Measurements from ENCODE around the gene GOLIM4.

GOLIM4 gene

DNA sequence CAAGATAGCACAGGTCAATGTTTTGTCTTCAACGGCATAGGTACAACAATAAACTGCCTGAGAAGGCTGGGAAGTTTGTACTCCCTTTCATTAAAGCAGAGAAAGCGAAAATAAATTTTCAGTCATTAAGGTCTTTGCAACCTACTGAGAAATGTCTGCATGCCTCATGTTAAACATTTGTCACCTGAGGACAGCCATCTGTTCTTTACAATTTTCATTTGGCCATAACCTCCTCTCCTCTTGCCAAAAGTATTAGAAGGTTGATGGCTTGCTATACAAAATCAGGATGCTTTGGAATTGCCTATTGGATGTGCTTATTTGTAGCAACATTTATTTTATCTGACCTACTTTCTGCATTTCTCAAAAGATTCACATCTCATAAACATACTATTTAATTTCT is 122.7 kb downstream of the GOLIM4 start:
- Histone ChIP-seq H3K79me2 (no peaks in the 10 kb centered on the region), H3K9me3 (ENCODE audit: control insufficient read depth, low read length) (no peaks in the 10 kb centered on the region), H2AFZ (no peak overlapping the region), H3K4me2 (ENCODE audit: low read length) (no peak overlapping the region), H3K4me1 (no peaks in the 10 kb centered on the region), H3K9ac (no peak overlapping the region), H3K4me3 (ENCODE audit: low read depth, low read length) (no peak overlapping the region), H3K27me3 (ENCODE audit: control insufficient read depth, insufficient read depth, low read length) (no peaks in the 10 kb centered on the region), H3K27ac (no peak overlapping the region), H3K36me3 (ENCODE audit: control insufficient read depth, insufficient read depth, low read length) (no peaks in the 10 kb centered on the region)
- TF ChIP-seq, protein P1, sequence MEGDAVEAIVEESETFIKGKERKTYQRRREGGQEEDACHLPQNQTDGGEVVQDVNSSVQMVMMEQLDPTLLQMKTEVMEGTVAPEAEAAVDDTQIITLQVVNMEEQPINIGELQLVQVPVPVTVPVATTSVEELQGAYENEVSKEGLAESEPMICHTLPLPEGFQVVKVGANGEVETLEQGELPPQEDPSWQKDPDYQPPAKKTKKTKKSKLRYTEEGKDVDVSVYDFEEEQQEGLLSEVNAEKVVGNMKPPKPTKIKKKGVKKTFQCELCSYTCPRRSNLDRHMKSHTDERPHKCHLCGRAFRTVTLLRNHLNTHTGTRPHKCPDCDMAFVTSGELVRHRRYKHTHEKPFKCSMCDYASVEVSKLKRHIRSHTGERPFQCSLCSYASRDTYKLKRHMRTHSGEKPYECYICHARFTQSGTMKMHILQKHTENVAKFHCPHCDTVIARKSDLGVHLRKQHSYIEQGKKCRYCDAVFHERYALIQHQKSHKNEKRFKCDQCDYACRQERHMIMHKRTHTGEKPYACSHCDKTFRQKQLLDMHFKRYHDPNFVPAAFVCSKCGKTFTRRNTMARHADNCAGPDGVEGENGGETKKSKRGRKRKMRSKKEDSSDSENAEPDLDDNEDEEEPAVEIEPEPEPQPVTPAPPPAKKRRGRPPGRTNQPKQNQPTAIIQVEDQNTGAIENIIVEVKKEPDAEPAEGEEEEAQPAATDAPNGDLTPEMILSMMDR (IDR thresholded peaks at IDR 0.05): no peak

DNA sequence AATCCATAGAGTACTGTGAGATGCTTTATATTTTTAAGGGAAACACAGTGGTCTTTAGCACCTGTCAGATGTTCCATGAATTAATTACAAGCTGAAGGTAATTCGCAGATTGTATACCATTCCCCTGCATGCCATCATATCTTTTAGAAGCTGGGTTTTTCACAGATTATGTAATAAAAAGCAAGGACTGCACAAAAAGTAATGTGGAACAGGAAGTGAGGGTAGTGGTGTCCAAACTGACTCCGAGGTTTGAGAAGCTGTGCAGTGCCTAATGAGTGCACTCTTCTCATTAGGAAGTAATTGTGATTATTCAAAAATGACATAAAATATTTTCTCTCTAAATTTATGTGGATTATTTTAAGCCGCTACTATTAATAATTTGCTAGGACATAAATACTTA is 123.2 kb downstream of the GOLIM4 start:
- Histone ChIP-seq H3K9ac (no peak overlapping the region), H3K4me1 (no peaks in the 10 kb centered on the region), H3K27me3 (ENCODE audit: control insufficient read depth, insufficient read depth, low read length) (no peaks in the 10 kb centered on the region), H2AFZ (no peak overlapping the region), H3K9me3 (ENCODE audit: control insufficient read depth, low read length) (no peaks in the 10 kb centered on the region), H3K36me3 (ENCODE audit: control insufficient read depth, insufficient read depth, low read length) (no peaks in the 10 kb centered on the region), H3K27ac (no peak overlapping the region), H3K4me3 (ENCODE audit: low read depth, low read length) (no peak overlapping the region), H3K79me2 (no peaks in the 10 kb centered on the region), H3K4me2 (ENCODE audit: low read length) (no peak overlapping the region)
- TF ChIP-seq, protein P1 (IDR thresholded peaks at IDR 0.05): no peak

DNA sequence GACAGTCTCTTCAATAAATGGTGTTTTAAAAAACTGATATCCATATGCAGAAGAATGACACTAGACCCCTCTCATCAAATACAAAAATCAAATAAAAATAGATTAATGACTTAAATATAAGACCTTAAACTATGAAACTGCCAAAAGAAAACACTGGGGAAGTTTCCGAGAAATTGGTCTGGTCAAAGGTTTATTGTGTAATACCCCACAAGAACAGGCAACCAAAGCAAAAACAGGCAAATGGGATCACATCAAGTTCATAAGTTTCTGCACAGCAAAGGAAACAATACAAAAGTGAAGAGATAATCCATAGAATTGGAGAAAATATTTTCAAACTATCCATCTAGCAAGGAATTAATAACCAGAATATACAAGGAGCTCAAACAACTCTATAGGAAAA is 126.2 kb downstream of the GOLIM4 start:
- Histone ChIP-seq H3K4me2 (ENCODE audit: low read length) (no peak overlapping the region), H3K4me3 (ENCODE audit: low read depth, low read length) (no peak overlapping the region), H3K27me3 (ENCODE audit: control insufficient read depth, insufficient read depth, low read length) (no peaks in the 10 kb centered on the region), H2AFZ (no peak overlapping the region), H3K36me3 (ENCODE audit: control insufficient read depth, insufficient read depth, low read length) (no peaks in the 10 kb centered on the region), H3K9ac (no peak overlapping the region), H3K27ac (no peak overlapping the region), H3K79me2 (no peaks in the 10 kb centered on the region), H3K4me1 (no peaks in the 10 kb centered on the region), H3K9me3 (ENCODE audit: control insufficient read depth, low read length) (no peaks in the 10 kb centered on the region)
- TF ChIP-seq, protein P1 (IDR thresholded peaks at IDR 0.05): no peak

DNA sequence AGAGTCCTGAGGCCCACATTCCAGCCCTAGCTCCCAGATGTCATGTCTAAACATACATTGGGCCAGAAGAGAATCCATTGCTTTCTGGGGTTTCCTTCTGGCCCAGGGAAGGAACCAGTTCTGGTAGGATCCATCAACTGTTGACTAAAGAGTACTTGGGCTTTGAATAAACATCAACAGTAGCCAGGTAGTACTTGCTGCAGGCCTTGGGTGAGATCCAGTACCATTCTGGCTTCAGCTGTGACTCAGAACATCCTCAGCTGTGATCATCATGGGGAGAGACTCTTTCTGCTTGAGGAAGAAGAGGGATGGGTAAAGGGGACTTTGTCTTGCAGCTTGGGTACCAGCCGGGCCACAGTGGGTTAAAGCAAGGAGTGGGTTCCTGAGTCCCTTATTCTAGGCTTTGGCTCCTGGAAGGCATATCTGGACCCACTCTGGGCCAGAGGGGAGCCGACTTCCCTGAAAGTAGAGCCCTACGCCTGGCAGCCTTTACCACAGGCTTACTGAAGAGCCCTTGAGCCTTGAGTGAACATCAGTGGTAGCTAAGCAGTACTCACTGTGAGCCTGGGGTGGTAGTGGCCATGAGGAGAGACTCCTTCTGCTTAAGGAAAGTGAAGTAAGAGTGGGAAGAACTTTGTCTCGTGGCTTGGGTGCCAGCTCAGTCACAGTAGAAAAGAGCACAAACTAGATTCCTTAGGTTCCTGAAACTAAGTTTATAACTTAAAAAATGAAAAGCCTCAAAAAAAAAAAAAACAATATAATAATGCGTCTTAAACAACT is 128.3 kb downstream of the GOLIM4 start:
- H3K27me3 ChIP-seq (ENCODE audit: control insufficient read depth, insufficient read depth, low read length): no peaks in the 10 kb centered on the region
- no peaks in the 10 kb centered on the region for H3K79me2 ChIP-seq
- TF ChIP-seq, protein P1 (IDR thresholded peaks at IDR 0.05): no peak
- no peaks in the 10 kb centered on the region for H3K36me3 ChIP-seq (ENCODE audit: control insufficient read depth, insufficient read depth, low read length)
- no peak overlapping the region for H3K9ac ChIP-seq
- H3K4me1 ChIP-seq: no peaks in the 10 kb centered on the region
- H3K4me2 ChIP-seq (ENCODE audit: low read length): no peak overlapping the region
- H3K4me3 ChIP-seq (ENCODE audit: low read depth, low read length): no peak overlapping the region
- H3K9me3 ChIP-seq (ENCODE audit: control insufficient read depth, low read length): no peaks in the 10 kb centered on the region
- H2AFZ ChIP-seq: no peak overlapping the region
- no peak overlapping the region for H3K27ac ChIP-seq
